ENCODE data around the gene DAB1.
A peak's percentile ranks its signal among the peaks of the same experiment; 100 is the strongest.

DNA sequence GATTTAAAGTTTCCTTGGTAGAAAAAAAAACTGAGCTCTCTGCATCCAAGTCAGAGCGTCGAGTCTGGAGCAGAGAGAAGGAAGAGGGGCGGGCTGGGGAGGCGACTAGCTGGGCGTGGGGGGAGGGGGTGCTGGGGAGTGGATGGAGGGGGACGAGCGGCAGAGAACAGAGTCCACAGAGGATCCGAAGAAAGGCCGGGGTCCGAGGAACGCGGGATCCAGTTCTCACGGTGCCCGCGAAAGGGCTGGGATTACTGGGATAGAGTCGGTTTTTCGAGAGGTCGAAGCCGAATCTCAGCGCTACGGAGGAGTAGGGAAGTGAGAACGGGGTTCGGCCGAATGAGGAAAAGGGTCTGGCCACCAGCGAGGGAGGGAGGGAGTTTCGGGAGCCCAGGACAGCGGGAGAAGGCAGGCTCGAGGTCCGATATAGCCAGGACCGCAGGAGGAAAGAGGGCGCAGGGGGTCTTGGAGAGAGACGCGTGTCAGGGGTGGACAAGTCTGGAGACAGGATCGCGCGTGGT lies 665 bp downstream of the DAB1 start:
- TF ChIP-seq, protein P1, sequence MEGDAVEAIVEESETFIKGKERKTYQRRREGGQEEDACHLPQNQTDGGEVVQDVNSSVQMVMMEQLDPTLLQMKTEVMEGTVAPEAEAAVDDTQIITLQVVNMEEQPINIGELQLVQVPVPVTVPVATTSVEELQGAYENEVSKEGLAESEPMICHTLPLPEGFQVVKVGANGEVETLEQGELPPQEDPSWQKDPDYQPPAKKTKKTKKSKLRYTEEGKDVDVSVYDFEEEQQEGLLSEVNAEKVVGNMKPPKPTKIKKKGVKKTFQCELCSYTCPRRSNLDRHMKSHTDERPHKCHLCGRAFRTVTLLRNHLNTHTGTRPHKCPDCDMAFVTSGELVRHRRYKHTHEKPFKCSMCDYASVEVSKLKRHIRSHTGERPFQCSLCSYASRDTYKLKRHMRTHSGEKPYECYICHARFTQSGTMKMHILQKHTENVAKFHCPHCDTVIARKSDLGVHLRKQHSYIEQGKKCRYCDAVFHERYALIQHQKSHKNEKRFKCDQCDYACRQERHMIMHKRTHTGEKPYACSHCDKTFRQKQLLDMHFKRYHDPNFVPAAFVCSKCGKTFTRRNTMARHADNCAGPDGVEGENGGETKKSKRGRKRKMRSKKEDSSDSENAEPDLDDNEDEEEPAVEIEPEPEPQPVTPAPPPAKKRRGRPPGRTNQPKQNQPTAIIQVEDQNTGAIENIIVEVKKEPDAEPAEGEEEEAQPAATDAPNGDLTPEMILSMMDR (IDR thresholded peaks at IDR 0.05; ENCODE audit: insufficient read depth, low read depth, low read length): no peak
- TF ChIP-seq EZH2 (IDR thresholded peaks at IDR 0.05; ENCODE audit: insufficient read depth, low read length): peak; percentile 41

All from astrocyte (in vitro differentiated cells and primary cell).